ENCODE measurements around the gene AIFM3.
"Not testable (repeated sequence)": the region's sequence is repeated elsewhere in the genome, so short reads cannot be mapped to it uniquely, and the experiment has no call there.

Gene AIFM3

DNA sequence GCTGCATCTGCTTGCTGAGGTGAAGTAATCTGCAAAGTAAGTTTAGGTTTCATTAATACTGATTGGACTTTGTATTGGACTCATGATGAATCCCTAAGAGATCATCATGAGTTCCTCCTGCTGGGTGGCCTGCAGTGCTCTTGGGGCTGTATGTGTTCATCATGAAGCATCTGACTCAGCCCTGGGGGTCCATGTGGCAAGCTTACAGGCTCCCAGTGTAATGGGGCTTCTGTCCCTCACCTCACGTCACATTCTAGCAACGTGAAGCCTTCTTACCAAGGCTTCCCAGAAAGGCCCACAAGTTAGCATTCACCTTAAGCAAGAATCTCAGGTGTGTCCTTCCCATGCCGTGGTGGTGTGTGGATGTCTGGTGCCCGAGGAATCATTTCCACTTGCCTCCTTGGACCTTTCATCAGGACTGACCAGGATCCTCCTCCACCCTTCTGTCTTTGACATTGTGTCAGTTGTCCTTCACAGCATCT lies 26.1 kb upstream of the AIFM3 start:
- no peak for DNase-seq

- DNase-seq, result not testable (repeated sequence)
Observed at GRCh38 chr22:20942203-20942902, 24.7 kb upstream of the AIFM3 start.

- no peak for DNase-seq
Observed at GRCh38 chr22:20943104-20943933, 23.7 kb upstream of the AIFM3 start.

- DNase-seq, result no peak
Observed at GRCh38 chr22:20944042-20944441, 23.0 kb upstream of the AIFM3 start.

DNA sequence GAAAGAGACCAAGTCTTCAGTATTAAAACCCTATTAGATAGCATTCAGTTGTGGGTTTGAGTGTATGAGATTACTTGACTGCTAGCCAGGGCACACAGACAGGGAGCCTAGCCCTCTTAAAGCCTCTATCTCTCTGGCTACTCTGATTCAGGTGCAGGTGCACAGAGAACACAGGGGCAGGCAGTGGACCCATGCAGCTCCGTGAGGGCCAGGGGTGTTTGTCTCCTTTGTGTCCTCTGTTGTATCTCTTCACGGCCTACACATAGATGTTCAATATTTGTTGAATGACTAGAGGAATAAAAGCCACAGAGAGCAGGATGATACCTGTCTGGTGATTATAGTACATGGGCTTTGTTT lies 21.5 kb upstream of the AIFM3 start:
- DNase-seq, result no peak

GRCh38 chr22:20946080-20946986 lies 20.7 kb upstream of the AIFM3 start:
- no peak for DNase-seq

DNA sequence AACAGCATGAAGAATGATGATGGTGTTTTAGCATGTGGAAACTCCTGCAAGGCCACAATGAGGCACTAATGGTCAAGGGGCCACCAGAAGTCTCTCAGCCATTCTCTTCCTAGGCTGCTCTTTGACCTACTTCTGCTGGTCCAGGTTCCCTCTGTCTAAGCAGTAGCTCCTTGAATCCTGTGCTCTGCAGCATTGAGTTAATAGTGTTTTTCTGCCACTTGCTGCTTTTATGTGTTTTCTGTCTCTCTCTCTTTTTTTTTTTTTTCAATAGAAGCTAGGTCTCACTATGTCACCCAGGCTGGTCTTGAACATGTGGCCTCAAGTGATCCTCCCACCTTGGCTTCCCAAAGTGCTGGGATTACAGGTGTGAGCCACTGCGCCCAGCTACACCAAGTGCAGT lies 20.1 kb upstream of the AIFM3 start:
- DNase-seq, result no peak

DNA sequence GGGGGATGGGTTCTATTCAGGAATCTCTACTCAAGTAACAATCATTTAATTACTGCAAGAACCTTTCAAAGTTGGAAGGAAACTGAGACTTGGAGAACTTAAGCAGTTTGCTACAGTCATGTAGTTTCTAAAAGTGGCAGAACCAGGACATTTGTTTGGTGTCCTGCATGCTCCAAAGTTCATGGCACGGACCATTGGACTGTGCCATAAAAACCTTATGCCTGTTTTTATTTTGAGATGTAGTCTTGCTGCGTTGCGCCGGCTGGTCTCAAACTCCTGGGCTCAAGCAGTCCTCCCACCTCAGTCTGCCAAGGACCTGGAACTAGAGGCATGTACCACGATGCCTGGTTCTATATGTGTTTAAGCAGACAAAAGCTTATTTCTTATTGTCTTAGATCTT lies 18.6 kb upstream of the AIFM3 start:
- DNase-seq, result no peak

DNA sequence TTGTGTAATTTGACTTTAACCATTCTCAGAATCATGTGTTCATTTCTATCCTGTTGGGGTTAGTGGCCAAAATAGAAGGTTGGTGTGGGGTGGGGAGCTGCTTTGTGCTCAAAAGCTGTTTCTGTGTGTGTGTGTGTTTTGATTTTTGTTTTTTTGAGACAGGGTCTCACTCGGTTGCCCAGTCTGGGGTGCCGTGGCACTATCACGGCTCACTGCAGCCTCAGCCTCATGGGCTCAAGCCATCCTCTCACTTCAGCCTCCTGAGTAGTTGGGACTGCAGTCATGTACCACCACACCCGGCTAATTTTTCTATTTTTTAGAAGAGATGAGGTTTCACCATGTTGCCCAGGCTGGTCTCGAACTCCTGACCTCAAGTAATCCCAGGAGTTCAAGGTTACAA lies 18.1 kb upstream of the AIFM3 start:
- DNase-seq, result no peak

DNA sequence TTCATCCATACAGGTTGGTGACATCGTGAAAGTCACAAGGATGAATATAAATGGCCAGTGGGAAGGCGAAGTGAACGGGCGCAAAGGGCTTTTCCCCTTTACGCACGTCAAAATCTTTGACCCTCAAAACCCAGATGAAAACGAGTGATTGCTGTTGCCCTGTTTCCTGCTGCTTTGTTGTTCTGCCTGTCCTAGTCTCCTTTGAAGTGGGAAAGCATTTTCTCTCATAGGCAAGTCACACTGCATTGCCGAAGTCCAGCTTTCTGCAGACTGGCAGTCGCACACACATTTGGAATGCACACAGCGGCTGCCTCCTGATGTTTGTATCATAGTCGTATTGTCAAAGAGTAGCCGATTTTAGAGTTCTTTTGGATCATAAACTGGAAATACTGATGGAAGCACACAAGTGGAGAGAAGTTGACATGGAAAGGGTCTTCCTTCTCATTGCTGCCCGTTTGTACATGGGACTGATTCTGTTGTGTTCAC lies 17.3 kb upstream of the AIFM3 start:
- DNase-seq, result no peak

DNA sequence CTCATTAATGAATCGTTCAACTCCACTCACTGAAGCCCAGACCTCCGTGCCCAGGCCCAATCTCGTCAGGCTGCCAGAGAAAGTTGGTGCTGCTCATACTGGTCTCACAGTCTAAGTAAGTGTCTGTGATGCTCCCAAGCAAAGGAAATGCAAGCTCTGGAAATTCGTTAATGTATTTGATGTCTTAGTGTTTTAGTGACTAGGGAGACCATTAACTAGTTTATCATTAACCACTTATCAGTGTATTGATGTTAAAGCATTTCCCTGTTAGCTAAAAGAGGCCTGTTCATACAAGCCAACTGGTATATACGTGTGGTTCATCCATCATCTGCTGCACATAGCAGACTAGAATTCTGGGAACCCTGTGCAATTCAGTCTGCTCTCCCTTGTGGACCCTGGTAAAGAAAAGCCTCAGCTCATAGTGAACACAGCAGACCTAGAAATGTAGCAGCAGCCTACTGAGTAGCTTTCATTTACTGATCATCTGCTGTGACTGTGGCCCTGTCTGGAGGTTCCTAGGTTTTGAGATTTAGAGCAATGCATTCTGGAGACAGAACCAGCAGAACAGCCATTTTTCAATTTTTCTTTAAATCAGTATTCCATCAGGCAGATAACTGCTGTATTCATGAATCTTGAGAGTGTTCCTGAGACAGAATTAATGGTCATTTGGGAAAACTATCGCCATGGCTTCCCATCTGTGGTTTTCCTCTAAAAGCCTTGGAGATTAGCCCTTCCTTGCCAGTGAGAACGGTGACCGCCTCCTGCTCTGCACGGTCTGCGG lies 15.7 kb upstream of the AIFM3 start:
- no peak for DNase-seq

DNA sequence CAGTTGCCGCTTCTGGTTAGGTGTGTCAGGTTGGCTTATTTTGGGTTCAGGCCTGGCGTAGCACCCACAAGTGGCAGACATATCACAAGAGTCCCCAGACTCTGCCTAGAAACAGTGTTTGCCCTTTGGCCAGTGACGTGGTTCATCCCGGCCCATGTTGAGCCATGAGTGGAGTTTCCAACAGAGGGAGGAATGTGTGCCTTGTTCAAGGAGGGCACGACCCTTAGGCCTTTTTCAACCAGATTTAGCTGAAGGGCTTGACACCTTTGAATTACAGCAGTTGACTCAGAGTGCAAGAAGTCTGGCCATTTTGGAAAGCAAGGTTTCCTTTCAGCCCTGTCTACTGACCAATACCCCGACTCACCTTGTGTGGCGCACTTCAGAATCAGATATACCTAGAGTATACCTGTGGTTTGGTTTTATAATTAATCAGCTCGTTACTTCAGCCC lies 15.1 kb upstream of the AIFM3 start:
- no peak for DNase-seq

- no peak for DNase-seq
Observed at GRCh38 chr22:20952544-20953341, 14.3 kb upstream of the AIFM3 start.

GRCh38 chr22:20953342-20953608 lies 13.8 kb upstream of the AIFM3 start:
- DNase-seq, result no peak

DNA sequence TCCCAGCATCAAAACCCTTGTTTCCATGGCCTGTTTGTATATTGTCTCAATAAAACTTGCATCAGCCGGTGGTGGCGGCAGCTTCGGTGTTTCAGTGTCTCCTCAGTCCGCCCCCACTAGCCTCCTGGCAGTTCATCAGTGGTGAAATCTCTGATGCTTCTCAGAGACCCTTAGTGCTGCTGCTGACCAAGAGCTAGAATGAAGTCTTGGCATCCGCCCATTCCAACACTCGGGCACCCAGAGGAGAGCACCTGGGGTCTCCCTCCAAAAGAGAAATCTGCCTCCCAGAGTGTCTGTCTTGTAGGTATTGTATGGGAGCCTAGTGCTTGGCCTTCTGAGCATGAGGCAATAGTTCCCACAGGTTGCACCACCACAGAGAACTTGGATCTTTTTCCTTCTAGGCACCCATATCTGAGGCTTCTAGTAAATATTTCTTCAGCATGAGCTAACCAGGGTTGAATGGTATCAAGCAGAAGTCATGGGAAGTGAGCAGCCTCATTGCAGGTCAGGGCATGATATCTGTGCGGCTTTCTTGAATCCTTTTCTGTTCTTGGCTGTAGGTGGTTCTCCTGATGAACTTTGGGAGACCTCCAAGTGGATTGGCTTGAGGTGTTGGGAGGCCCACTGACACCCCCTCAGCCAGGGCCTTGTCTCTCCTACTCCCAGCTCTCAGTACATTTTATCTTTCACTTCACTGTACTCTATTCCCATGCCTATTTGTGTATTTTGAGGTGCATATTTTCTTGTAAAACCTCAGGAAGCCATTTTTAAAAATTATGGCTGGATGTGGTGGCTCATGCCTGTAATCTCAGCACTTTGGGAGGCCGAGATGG lies 13.2 kb upstream of the AIFM3 start:
- no peak for DNase-seq

DNA sequence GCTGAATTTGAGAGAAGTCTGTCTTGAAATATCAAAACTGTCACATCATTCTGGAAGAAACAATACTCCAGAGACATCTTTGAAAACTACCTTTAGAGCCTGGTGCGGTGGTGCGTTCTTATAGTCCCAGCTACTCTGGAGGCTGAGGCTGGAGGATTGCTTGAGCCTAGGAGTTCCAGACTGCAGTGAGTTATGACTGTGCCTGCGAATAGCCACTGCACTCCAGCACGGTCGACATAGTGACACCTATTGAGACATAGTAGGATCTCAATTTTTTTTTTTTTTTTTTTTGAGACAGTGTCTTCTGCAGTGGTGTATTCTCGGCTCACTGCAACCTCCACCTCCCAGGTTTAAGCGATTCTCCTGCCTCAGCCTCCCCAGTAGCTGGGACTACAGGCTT lies 11.5 kb upstream of the AIFM3 start:
- DNase-seq, result no peak

DNA sequence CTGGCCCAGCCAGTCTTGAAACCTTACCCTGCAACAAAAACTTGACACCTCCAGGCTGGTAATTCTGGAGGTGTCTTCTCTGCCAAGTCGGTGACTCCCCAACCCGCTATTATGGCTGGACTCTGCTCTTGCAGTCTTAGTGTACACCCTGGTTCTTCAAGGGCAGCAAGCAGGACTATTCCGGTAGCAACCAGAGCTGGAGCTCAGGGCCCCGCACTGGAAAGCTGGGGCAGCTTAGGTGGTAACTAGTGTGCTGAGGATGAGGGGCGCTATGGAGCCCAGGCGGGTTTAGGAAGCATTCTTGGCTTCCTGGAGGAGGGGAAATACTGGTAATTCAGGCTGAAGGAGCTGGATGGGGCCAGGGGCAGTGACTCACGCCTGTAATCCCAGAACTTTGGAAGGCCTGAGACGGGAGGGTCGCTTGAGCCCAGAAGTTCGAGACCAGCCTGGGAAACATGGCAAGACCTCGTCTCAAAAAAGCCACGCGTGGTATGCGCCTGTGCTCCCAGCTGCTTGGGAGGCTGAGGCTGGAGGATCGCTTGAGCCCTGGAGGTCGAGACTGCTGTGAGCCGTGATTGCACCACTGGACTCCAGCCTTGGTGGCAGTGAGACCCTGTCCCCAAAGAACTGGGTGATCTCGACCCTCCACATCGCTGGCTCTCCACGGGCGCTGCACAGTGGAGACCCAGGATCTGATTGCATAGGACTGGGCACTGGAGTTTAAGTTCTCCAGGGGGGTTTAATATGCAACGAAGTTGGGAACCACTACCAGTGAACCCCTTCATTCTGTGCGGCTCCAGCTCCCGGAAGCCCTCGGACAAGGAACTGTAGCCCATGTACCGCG lies 10.6 kb upstream of the AIFM3 start:
- no peak for DNase-seq

DNA sequence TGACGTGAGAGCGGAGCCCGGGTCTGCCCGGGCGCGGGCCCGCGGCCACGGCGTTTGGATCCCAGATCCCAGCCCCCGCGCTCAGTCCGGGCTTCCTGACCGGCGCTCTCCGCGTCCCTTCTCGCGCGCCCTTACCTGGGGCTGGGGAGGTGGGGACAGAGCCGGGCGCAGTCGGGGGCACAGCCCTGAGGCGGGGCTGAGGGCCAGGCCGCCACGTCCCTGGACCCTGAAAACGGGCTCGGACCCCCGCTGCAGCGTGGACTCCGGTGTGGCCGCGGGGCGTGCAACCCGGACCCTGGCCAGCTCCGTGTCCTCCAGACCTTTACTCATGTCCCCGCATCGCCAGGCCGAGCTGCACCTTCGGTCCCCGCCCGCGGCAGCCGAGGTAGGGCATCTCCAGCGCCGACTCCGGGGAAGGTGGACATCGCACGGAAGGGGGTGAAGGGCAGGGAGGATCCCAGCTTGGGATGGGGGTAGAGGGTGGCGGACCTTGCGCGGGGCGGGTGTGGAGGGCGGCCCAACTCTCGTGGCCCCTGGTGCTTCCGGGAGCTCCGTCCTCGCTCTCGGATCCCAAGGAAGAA lies 9.9 kb upstream of the AIFM3 start:
- DNase-seq, result peak in 5 of 51 donors; percentile 3 to 36 (median 26)

Measured in hypothalamus (tissue), 51 donors.